Neural cell (in vitro differentiated cells): ENCODE results near the gene KCNQ1OT1.

Experiments
- EP300 ChIP-seq: fragments of 450-650 bp; conservative IDR thresholded peaks from 2 replicates; pipeline ENCODE4 v1.6.1; 2014; ENCODE audit warnings: antibody characterized with exemption, mild to moderate bottlenecking, moderate library complexity; ENCODE audit not compliant: poor library complexity, severe bottlenecking
- POLR2AphosphoS5 ChIP-seq: IDR thresholded peaks from 2 replicates; pipeline ENCODE4 v1.6.1; 2012
- SMC3 ChIP-seq: fragments of 450-650 bp; conservative IDR thresholded peaks from 2 replicates; pipeline ENCODE4 v1.6.1; 2014; ENCODE audit warnings: antibody characterized with exemption, mild to moderate bottlenecking, moderate library complexity; ENCODE audit not compliant: poor library complexity
- TAF1 ChIP-seq: IDR thresholded peaks from 2 replicates; pipeline ENCODE4 v1.6.1; 2012; ENCODE audit warnings: low read depth
- TF ChIP-seq, protein P1 (sequence below): IDR thresholded peaks from 2 replicates; pipeline ENCODE4 v1.6.1; 2012; ENCODE audit warnings: borderline replicate concordance
- TF ChIP-seq, protein P2 (sequence below): fragments of 450-650 bp; IDR thresholded peaks from 2 replicates; pipeline ENCODE4 v1.5.1; 2014; ENCODE audit warnings: antibody characterized with exemption, mild to moderate bottlenecking, moderate library complexity; ENCODE audit not compliant: poor library complexity, severe bottlenecking

DNA sequence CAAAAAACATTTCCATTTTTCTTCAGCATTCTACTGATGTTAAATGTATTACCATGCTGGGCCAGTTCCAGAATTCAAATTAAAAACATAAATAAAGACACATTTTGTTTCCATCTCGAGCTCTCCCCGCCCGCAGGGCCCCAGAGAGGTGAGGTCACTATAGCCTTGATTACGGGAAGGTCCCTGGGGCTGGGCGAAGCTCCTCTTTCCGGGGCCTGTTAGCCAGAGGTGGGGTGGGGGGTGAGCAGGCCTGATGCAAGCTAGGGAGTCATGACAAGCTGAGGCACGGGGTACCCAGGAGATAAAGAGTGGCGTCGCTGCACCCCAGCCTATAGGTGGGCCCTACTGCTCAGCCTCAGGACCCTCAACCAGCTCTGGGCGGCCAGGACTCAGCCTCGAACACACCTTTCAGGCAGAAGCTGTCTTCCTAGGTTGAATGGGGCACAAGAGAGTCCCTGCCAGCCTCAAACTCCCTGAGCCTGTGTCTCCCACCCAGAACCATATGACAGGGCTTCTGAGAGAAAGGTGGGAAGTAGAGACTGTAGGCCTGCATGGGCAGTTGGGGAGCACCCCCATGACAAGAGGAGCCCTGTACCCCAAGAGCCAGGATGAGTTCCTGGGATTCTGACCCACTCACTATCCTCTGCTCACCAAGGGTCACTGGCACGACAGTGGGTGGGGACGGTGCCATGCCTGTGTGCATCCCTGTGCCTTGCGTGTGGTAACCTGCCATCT lies 34.8 kb downstream of the KCNQ1OT1 start:
- TF ChIP-seq TAF1 (no peak), EP300 (no peak), POLR2AphosphoS5 (no peak), SMC3 (no peak)
- TF ChIP-seq, protein P1, sequence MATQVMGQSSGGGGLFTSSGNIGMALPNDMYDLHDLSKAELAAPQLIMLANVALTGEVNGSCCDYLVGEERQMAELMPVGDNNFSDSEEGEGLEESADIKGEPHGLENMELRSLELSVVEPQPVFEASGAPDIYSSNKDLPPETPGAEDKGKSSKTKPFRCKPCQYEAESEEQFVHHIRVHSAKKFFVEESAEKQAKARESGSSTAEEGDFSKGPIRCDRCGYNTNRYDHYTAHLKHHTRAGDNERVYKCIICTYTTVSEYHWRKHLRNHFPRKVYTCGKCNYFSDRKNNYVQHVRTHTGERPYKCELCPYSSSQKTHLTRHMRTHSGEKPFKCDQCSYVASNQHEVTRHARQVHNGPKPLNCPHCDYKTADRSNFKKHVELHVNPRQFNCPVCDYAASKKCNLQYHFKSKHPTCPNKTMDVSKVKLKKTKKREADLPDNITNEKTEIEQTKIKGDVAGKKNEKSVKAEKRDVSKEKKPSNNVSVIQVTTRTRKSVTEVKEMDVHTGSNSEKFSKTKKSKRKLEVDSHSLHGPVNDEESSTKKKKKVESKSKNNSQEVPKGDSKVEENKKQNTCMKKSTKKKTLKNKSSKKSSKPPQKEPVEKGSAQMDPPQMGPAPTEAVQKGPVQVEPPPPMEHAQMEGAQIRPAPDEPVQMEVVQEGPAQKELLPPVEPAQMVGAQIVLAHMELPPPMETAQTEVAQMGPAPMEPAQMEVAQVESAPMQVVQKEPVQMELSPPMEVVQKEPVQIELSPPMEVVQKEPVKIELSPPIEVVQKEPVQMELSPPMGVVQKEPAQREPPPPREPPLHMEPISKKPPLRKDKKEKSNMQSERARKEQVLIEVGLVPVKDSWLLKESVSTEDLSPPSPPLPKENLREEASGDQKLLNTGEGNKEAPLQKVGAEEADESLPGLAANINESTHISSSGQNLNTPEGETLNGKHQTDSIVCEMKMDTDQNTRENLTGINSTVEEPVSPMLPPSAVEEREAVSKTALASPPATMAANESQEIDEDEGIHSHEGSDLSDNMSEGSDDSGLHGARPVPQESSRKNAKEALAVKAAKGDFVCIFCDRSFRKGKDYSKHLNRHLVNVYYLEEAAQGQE, result no peak
- TF ChIP-seq, protein P2, sequence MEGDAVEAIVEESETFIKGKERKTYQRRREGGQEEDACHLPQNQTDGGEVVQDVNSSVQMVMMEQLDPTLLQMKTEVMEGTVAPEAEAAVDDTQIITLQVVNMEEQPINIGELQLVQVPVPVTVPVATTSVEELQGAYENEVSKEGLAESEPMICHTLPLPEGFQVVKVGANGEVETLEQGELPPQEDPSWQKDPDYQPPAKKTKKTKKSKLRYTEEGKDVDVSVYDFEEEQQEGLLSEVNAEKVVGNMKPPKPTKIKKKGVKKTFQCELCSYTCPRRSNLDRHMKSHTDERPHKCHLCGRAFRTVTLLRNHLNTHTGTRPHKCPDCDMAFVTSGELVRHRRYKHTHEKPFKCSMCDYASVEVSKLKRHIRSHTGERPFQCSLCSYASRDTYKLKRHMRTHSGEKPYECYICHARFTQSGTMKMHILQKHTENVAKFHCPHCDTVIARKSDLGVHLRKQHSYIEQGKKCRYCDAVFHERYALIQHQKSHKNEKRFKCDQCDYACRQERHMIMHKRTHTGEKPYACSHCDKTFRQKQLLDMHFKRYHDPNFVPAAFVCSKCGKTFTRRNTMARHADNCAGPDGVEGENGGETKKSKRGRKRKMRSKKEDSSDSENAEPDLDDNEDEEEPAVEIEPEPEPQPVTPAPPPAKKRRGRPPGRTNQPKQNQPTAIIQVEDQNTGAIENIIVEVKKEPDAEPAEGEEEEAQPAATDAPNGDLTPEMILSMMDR, result no peak
